Activated CD4-positive, alpha-beta T cell treated with anti-CD3 and anti-CD28 coated beads, Interleukin-2, Interleukin-6, amounts not matched to agents 100 ng/mL and 50 ng/mL, durations not matched to agents 16 hours and 8 hours (primary cell): ENCODE data around the gene CD99.
"Not testable (repeated sequence)": the region's sequence is repeated elsewhere in the genome, so short reads cannot be mapped to it uniquely, and the experiment has no call there.

Source experiments
- DNase-seq: peaks from one replicate; pipeline ENCODE4 v3.0.0-alpha.2; 2020

The CD99 gene

DNA sequence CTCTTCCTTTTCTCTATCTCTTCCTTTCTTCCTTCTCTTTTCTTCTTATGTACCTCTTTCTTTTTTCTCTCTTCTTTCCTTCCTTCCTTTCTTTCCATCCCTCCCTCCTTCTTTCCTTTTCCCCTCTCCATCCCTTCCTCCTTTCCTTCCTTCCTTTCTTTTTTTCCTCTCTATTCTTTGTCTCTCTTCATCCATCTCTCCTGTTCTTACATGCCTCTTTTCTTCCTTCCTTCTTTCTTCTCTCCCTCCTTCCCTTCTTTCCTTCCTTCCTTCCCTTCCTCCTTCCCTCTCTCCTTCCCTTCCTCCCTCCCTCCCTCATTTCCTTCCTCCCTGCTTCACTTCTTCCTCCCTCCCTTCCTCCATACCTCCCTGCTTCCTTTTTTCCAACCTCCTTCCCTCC is 41.6 kb downstream of the CD99 start:
- DNase-seq, result no peak

DNA sequence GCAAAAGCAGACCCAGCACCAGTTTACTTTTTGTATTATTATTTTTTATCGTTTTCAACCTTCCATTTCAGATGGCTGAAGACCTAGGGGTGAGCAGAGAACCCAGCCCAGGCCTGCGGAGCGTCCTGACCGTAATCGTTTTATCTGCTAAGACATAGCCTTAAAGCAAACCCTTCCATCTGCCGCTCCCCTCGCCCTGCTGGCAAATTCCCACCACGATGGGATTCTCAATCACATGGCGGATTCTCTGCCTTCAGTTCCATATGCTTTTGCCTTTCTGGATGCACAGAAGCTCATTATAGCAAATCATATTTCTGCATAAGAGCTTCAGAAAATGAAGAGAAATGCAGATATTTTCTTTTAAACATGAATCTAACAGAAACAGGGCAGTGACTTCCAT is 42.2 kb downstream of the CD99 start:
- no peak for DNase-seq

DNA sequence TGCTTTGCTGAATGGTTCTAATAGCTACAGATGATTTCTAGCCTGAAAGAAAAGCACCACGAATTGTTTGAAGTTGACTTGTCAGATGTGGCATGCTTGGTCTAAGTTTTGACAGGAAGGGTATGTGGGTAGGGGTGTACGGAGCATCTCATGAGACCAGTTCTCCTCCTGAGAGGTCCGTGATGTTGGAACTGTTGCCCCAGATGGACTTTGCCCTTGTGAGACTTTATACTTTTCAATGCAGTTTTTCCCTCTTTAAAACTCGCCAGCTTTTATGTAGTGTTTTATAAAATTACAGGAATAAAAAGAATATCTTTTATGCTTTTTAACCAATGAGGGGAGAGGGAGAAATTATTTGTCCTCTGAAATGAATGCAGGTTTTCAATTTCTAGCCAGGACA is 44.2 kb downstream of the CD99 start:
- no peak for DNase-seq

GRCh38 chrX:2740672-2741071 is 49.6 kb downstream of the CD99 start:
- no peak for DNase-seq

- DNase-seq, result no peak
Observed at GRCh38 chrX:2741386-2741785, 50.3 kb downstream of the CD99 start.

- DNase-seq, result not testable (repeated sequence)
Observed at GRCh38 chrX:2746250-2746649, 55.2 kb downstream of the CD99 start.

DNA sequence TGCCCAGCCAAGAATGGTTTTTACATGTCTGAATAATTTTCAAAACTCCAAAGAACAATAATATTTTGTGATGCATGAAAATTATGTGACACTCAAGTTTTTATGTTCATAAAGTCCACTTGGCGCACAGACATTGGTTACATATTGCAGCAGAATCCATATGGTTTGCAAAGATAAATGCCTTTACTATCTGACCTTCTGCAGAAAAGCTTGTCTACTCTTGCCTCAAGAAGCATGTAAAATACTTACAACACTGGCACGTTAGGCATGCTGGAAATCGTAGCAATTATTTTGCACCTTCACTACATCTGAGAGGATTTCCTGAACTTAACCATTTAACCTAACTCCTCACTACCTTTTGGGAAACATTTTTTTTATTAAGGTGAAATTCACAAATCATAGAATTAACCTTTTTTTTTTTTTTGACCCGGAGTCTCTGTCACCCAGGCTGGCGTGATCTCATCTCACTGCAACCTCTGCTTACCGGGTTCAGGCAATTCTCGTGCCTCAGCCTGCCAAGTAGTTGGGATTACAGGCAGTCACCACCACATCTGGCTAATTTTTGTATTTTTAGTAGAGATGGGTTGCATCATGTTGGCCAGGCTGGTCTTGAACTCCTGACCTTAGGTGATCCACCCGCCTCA is 57.2 kb downstream of the CD99 start:
- DNase-seq, result no peak

DNA sequence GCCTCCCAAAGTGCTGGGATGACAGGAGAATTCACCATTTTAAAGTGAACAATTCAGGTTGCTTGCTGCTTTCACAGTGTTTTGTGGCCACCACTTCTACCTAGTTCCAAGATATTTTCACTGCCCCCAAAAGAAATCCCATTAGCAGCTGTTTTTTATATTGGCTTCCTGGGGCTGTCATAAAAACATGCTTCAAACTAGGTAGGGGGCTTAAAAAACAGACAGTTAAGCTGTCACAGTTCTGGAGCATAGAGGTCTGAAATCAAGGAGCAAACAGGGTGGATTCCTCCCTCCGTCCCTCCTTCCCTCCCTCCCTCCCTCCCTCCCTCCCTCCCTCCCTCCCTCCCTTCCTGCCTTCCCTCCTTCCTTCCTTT is 57.7 kb downstream of the CD99 start:
- no peak for DNase-seq

GRCh38 chrX:2751291-2751690 is 60.2 kb downstream of the CD99 start:
- no peak for DNase-seq

GRCh38 chrX:2751874-2752300 is 60.8 kb downstream of the CD99 start, which contains the start of gene XG:
Gene XG (plus strand): TSS chrX:2752040. CDS start chrX:2752275, 235 bp downstream.
- DNase-seq, result not testable (repeated sequence)

GRCh38 chrX:2752441-2752840 is 61.3 kb downstream of the CD99 start:
- not testable (repeated sequence) for DNase-seq

DNA sequence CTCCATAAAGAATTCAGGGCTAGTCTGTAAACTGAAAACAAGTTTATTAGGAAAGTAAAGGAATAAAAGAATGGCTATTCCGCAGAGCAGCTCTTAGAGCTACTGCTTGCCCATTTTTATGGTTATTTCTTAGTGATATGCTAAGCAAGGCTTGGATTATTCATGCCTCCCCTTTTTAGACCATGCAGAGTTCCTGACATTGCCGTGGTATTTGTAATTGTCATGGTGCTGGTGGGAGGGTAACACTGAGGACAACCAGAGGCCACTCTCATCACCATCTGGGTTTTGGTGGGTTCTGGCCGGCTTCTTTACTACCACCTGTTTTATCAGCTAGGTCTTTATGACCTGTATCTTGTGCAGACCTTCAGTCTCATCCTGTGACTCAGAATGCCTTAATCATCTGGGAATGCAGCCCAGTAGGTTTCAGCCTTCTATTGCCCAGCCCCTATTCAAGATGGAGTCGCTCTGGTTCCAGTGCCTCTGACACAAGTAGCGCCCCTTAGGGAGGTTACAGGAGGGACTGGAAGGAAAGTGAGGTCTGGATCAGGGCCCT is 64.1 kb downstream of the CD99 start:
- not testable (repeated sequence) for DNase-seq

GRCh38 chrX:2756548-2756947 is 65.5 kb downstream of the CD99 start:
- no peak for DNase-seq

- DNase-seq, result no peak
Observed at GRCh38 chrX:2761246-2761645, 70.2 kb downstream of the CD99 start.

DNA sequence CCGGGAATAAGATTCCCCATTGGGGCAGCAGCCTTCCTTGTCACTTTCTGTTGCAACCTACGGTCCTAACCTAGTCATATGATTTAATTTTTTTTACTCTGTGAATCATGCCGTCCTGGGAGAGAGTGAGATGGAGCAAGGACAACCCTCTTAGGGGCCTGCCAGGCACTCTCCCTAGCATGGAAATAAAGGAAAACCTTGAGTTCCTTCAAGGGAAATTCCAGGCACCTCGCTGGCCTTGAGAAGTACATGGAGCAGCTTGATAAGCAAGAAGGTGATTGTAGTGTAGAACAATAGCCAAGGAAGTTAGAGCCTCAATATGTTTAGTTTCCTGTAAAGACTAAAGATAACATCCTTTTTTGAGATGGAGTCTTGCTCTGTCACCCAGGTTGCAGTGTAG is 71.6 kb downstream of the CD99 start:
- DNase-seq, result not testable (repeated sequence)

DNA sequence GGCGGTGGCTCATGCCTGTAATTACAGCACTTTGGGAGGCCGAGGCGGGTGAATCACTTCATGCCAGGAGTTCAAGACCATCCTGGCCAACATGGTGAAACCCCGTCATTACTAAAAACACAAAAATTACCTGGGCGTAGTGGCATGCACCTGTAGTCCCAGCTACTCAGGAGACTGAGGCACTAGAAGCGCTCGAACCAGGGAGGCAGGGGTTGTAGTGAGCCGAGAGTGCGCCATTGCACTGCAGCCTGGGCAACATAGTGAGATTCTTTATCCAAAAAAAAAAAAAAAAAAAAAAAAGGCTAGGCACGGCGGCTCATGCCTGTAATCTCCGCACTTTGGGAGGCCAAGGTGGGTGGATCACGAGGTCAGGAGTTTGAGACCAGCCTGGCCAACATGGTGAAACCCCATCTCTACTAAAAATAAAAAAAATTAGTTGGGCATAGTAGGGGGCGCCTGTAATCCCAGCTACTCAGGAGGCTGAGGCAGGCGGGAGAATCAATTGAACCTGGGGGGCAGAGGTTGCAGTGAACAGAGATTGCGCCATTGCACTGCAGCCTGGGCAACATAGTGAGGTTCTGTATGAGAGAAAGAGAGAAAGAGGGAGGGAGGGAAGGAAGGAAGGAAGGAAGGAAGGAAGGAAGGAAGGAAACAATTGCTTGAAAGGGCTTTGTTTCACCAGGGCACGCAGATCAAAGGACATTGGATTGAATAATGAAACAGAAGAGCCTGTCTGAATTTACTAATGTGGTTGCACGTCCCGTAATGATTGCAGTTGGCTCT is 73.9 kb downstream of the CD99 start:
- DNase-seq, result not testable (repeated sequence)

- DNase-seq, result no peak
Observed at GRCh38 chrX:2765549-2765830, 74.4 kb downstream of the CD99 start.

DNA sequence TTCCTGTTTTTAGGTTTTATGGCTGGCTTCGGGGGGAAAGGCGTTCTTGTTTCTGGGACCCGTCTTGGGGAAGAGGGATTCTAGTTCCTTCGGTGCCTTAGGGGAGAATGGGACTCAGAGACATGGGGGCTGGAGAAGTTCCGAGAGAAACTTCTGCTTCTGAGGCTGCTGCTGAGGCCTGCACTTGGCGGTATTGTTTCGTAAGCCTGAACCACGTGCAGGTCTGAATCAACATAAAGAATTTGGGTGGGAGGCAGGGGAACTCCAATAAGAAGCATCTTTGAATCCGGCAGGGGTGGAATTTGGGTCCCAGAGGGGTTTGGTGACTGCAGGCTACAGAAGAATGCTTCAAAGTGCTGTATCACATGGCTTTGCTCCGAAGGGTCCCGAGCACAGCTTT is 75.8 kb downstream of the CD99 start:
- no peak for DNase-seq

DNA sequence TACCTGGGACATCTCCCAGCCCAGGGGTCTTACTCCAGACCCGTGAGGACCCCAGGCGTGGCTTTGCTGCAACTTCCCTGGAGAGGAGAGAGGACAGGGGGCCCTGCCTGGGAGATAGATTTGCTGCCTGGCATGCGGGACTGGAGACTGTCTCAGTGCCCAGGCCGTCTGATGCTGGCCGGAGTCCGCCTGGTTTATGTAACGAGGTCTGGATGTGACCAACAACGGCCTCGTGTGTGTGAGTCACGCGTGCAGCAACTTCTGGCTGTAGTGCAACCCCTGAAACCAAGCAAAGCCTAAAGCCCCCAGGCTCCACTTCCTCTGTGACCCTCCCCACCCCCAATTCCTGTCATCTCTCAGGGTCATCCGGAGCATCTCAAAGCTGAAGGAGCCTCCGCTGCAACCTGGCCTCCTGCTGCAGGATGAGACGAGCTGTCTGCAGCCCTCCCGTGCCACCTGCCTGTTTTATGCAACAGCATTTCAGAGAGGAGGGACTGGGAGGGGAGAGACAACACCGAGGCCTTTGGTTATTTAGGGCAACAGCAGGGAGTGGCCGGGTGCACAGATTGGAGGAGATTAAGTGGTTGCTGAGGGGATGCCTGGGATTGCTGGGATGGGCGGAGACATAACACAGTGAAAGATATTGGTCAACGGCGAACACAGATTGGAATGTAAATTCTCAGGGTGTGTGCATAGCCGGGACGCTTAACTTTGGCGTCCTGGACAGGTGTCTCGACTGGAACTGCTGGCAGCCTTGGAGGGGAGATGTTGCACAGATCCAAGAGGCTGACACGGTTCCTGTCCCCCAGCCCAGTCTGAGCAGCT is 76.7 kb downstream of the CD99 start:
- no peak for DNase-seq

DNA sequence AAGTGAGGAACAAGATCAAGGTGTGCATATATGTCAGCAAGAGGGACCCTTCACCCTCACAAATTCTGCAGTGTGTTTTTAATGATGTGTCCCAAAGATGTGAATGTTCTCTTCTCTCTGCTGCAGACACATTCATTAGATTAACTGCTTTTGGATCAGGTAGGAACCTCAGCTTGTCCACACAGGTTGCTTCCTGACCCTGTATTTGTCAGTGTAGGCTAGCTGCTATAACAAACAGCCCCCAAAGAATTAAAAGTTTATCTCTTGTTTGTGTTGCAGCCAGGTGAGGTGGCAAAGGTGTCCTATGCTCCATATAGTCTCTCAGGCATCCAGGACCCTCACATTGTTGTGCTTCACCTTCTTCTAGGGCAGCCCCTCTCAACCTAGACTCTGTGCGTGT is 78.5 kb downstream of the CD99 start:
- DNase-seq, result no peak

GRCh38 chrX:2773166-2774055 is 82.3 kb downstream of the CD99 start:
- DNase-seq, result not testable (repeated sequence)

DNA sequence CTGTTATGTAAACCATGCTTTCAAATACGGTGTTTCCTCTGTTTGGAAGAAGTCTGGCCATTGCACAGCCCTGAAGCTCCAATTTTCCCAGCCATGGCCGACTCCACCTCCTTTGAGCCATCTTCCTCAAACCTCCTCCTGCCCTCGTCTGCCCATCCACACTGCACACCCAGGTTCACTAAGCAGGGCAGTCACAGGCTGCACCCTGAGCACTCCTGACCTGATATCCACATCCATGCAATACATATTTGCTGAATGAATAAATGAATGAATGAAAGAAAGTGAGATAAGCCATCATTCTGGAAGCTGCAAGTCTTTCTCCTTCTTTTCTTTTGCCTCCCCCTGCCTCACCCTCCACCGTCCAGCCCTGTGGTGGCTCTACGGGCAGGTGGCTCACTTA is 83.0 kb downstream of the CD99 start:
- no peak for DNase-seq

DNA sequence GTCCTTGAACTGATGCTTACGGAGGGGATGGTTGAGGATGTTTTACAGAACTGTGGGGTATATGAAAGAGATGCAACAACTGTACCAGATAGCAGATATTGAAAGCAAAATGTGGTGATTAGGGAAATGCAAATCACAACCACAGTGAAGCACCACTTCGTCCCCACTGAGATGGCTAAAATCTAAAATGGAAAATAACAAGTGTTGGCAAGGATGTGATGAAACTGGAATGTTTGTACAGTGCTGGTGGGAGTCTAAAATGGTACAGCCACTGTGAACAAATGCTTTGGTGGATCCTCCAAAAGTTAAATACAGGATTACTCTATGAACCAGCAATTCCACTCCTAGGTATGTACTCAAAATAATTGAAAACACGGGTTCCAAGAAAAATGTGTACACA is 83.7 kb downstream of the CD99 start:
- no peak for DNase-seq
